Measurements from ENCODE around the gene ALPL.

The ALPL gene

GRCh38 chr1:21618059-21618458, 108.8 kb downstream of the ALPL start:
- Histone ChIP-seq H3K4me1 (ENCODE audit: insufficient read depth, low read length, severe bottlenecking) (no peaks in the 10 kb centered on the region), H3K79me2 (ENCODE audit: insufficient read depth, low read length) (no peaks in the 10 kb centered on the region), H3K27me3 (ENCODE audit: insufficient read depth, low read length) (no peaks in the 10 kb centered on the region), H3K9me2 (ENCODE audit: low read depth, low read length) (no peaks in the 10 kb centered on the region), H3K27ac (ENCODE audit: low read depth, low read length, poor library complexity, severe bottlenecking) (no peak overlapping the region), H3F3A (ENCODE audit: insufficient read depth, low read length) (no peaks in the 10 kb centered on the region), H4K20me1 (ENCODE audit: insufficient read depth, low read length) (no peaks in the 10 kb centered on the region), H3K4me3 (ENCODE audit: low read depth, low read length, poor library complexity, severe bottlenecking) (no peak overlapping the region), H3K9ac (ENCODE audit: low read length) (no peak overlapping the region), H3K4me2 (ENCODE audit: low read length) (no peak overlapping the region), H2AFZ (ENCODE audit: low read length) (no peak overlapping the region), H3K36me3 (ENCODE audit: insufficient read depth, low read length) (no peaks in the 10 kb centered on the region), H3K9me3 (ENCODE audit: low read length) (no peaks in the 10 kb centered on the region)
- no peak for TF ChIP-seq CTCF (IDR thresholded peaks at IDR 0.05; ENCODE audit: low read length)
- TF ChIP-seq EZH2 (IDR thresholded peaks at IDR 0.05; ENCODE audit: borderline replicate concordance, low read length), result no peak

GRCh38 chr1:21618561-21619374, 109.5 kb downstream of the ALPL start:
- no peaks in the 10 kb centered on the region for H3K36me3 ChIP-seq (ENCODE audit: insufficient read depth, low read length)
- no peak overlapping the region for H3K4me2 ChIP-seq (ENCODE audit: low read length)
- H3K4me1 ChIP-seq (ENCODE audit: insufficient read depth, low read length, severe bottlenecking), result no peaks in the 10 kb centered on the region
- no peak overlapping the region for H3K9ac ChIP-seq (ENCODE audit: low read length)
- no peaks in the 10 kb centered on the region for H3K79me2 ChIP-seq (ENCODE audit: insufficient read depth, low read length)
- no peaks in the 10 kb centered on the region for H4K20me1 ChIP-seq (ENCODE audit: insufficient read depth, low read length)
- no peak overlapping the region for H3K4me3 ChIP-seq (ENCODE audit: low read depth, low read length, poor library complexity, severe bottlenecking)
- H2AFZ ChIP-seq (ENCODE audit: low read length), result no peak overlapping the region
- TF ChIP-seq CTCF (IDR thresholded peaks at IDR 0.05; ENCODE audit: low read length), result no peak
- TF ChIP-seq EZH2 (IDR thresholded peaks at IDR 0.05; ENCODE audit: borderline replicate concordance, low read length), result no peak
- no peaks in the 10 kb centered on the region for H3K9me2 ChIP-seq (ENCODE audit: low read depth, low read length)
- H3K27ac ChIP-seq (ENCODE audit: low read depth, low read length, poor library complexity, severe bottlenecking), result no peak overlapping the region
- H3F3A ChIP-seq (ENCODE audit: insufficient read depth, low read length), result no peaks in the 10 kb centered on the region
- no peaks in the 10 kb centered on the region for H3K9me3 ChIP-seq (ENCODE audit: low read length)
- no peaks in the 10 kb centered on the region for H3K27me3 ChIP-seq (ENCODE audit: insufficient read depth, low read length)

GRCh38 chr1:21619375-21619947, 110.2 kb downstream of the ALPL start:
- Histone ChIP-seq H3K79me2 (ENCODE audit: insufficient read depth, low read length) (no peaks in the 10 kb centered on the region), H3K4me3 (ENCODE audit: low read depth, low read length, poor library complexity, severe bottlenecking) (no peak overlapping the region), H4K20me1 (ENCODE audit: insufficient read depth, low read length) (no peaks in the 10 kb centered on the region), H3K4me1 (ENCODE audit: insufficient read depth, low read length, severe bottlenecking) (no peaks in the 10 kb centered on the region), H2AFZ (ENCODE audit: low read length) (no peak overlapping the region), H3F3A (ENCODE audit: insufficient read depth, low read length) (no peaks in the 10 kb centered on the region), H3K9me2 (ENCODE audit: low read depth, low read length) (no peaks in the 10 kb centered on the region), H3K9ac (ENCODE audit: low read length) (no peak overlapping the region), H3K36me3 (ENCODE audit: insufficient read depth, low read length) (no peaks in the 10 kb centered on the region), H3K4me2 (ENCODE audit: low read length) (no peak overlapping the region), H3K9me3 (ENCODE audit: low read length) (no peaks in the 10 kb centered on the region), H3K27ac (ENCODE audit: low read depth, low read length, poor library complexity, severe bottlenecking) (no peak overlapping the region), H3K27me3 (ENCODE audit: insufficient read depth, low read length) (no peaks in the 10 kb centered on the region)
- TF ChIP-seq EZH2 (IDR thresholded peaks at IDR 0.05; ENCODE audit: borderline replicate concordance, low read length) (no peak), CTCF (IDR thresholded peaks at IDR 0.05; ENCODE audit: low read length) (no peak)
